ENCODE measurements around the gene TRAPPC8. TPM values are rescaled to one million over a fixed set of nuclear protein-coding genes. Genes with fewer than 3 reads are reported as not detected.
"Not testable (repeated sequence)": the region's sequence is repeated elsewhere in the genome, so short reads cannot be mapped to it uniquely, and the experiment has no call there.

The TRAPPC8 gene
- total RNA-seq, 1 donor from 2014 or later = 6.8 TPM

GRCh38 chr18:31929273-31929672, 13.7 kb downstream of the TRAPPC8 start:
- Histone ChIP-seq H3K4me3 (no peak overlapping the region), H3K27ac (no peak overlapping the region), H3K4me1 (peaks cover 0 to 4% of the 10 kb centered on the region in 2 donors), H3K27me3 (no peaks in the 10 kb centered on the region), H3K9me3 (no peaks in the 10 kb centered on the region), H3K36me3 (peaks cover 12 to 37% of the 10 kb centered on the region in 2 donors)
- no peak for DNase-seq (ENCODE audit: low spot score in 2 of 2)
- intact Hi-C loops (cut with DNase I) = no loop called here
- TF ChIP-seq, protein P1, sequence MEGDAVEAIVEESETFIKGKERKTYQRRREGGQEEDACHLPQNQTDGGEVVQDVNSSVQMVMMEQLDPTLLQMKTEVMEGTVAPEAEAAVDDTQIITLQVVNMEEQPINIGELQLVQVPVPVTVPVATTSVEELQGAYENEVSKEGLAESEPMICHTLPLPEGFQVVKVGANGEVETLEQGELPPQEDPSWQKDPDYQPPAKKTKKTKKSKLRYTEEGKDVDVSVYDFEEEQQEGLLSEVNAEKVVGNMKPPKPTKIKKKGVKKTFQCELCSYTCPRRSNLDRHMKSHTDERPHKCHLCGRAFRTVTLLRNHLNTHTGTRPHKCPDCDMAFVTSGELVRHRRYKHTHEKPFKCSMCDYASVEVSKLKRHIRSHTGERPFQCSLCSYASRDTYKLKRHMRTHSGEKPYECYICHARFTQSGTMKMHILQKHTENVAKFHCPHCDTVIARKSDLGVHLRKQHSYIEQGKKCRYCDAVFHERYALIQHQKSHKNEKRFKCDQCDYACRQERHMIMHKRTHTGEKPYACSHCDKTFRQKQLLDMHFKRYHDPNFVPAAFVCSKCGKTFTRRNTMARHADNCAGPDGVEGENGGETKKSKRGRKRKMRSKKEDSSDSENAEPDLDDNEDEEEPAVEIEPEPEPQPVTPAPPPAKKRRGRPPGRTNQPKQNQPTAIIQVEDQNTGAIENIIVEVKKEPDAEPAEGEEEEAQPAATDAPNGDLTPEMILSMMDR (IDR thresholded peaks at IDR 0.05) = no peak

- H3K4me1 ChIP-seq; H3K4me3 ChIP-seq; H3K9me3 ChIP-seq; H3K27ac ChIP-seq; H3K27me3 ChIP-seq; DNase-seq (ENCODE audit: low spot score in 2 of 2); intact Hi-C loops (cut with DNase I): not testable (repeated sequence)
- peaks cover 15 to 37% of the 10 kb centered on the region in 2 donors for H3K36me3 ChIP-seq
Measured at GRCh38 chr18:31926988-31927387, 15.9 kb downstream of the TRAPPC8 start.

DNA sequence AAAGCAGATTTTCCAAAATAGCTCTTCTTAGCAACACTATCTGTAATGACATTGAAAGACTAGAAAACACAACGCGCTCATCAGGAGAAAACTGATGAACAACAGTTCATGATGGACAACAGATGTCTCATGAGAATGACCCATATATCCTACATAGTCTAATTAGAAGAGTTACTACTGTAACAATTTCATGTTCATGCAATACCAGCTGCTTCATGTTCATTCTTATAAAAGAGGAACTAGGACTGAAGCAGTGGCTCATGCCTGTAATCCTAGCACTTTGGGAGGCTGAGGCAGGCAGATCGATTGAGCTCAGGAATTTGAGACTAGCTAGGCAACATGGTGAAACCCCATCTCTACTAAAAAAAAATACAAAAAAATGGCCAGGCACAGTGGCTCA, 22.7 kb downstream of the TRAPPC8 start:
- Histone ChIP-seq H3K9me3 (no peaks in the 10 kb centered on the region), H3K36me3 (peaks cover 9 to 14% of the 10 kb centered on the region in 2 donors), H3K4me3 (no peak overlapping the region), H3K4me1 (no peaks in the 10 kb centered on the region), H3K27me3 (no peaks in the 10 kb centered on the region), H3K27ac (no peak overlapping the region)
- no peak for DNase-seq (ENCODE audit: low spot score in 2 of 2)
- TF ChIP-seq, protein P1 (IDR thresholded peaks at IDR 0.05) = no peak
- intact Hi-C loops (cut with DNase I) = no loop called here

- H3K36me3 ChIP-seq = peaks cover 10 to 20% of the 10 kb centered on the region in 2 donors
- DNase-seq (ENCODE audit: low spot score in 2 of 2); H3K9me3 ChIP-seq; H3K27me3 ChIP-seq; H3K4me1 ChIP-seq; intact Hi-C loops (cut with DNase I); H3K27ac ChIP-seq; H3K4me3 ChIP-seq: not testable (repeated sequence)
Measured at GRCh38 chr18:31919366-31919765, 23.6 kb downstream of the TRAPPC8 start.

DNA sequence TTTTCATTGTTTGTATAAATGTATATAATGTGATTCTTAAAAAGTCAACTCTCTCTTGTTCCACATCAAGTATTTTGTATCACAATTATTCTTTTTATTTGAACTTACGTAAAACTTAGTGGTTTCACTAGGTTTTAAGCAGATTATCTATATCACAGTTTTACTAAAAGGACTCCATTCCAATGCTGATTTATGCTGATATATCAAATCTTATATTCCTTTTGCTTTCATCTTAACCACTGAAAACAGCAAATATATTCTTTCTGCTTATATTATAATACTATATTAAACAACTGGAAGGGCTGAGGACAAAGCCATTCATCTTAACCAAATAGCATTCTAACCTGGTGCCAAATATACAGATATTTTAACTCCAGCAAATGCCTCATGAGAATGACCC, 24.2 kb downstream of the TRAPPC8 start:
- TF ChIP-seq, protein P1 (IDR thresholded peaks at IDR 0.05) = no peak
- Histone ChIP-seq H3K4me1 (no peaks in the 10 kb centered on the region), H3K36me3 (peaks cover 9 to 23% of the 10 kb centered on the region in 2 donors), H3K9me3 (no peaks in the 10 kb centered on the region), H3K27ac (no peak overlapping the region), H3K27me3 (no peaks in the 10 kb centered on the region), H3K4me3 (no peak overlapping the region)
- DNase-seq (ENCODE audit: low spot score in 2 of 2) = no peak
- intact Hi-C loops (cut with DNase I) = no loop called here

GRCh38 chr18:31901063-31901462, 41.9 kb downstream of the TRAPPC8 start:
- H3K4me1 ChIP-seq = no peaks in the 10 kb centered on the region
- TF ChIP-seq, protein P1 (IDR thresholded peaks at IDR 0.05) = no peak
- peaks cover 21 to 63% of the 10 kb centered on the region in 2 donors for H3K36me3 ChIP-seq
- no peak overlapping the region for H3K4me3 ChIP-seq
- no peaks in the 10 kb centered on the region for H3K27me3 ChIP-seq
- intact Hi-C loops (cut with DNase I) = no loop called here
- no peak for DNase-seq (ENCODE audit: low spot score in 2 of 2)
- no peaks in the 10 kb centered on the region for H3K9me3 ChIP-seq
- H3K27ac ChIP-seq = no peak overlapping the region

DNA sequence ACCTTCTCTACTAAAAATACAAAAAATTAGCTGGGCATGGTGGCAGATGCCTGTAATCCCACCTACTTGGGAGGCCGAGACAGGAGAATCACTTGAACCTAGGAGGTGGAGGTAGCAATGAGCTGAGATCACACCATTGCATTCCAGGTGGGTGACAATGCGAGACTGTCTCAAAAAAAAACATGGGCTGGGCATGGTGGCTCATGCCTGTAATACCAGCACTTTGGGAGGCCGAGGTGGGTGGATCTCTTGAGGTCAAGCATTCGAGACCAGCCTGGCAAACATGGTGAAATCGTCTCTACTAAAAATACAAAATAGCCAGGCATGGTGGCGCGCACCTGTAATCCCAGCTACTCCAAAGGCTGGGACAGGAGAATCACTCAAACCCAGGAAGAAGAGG, 43.2 kb downstream of the TRAPPC8 start:
- H3K36me3 ChIP-seq = peaks cover 21 to 60% of the 10 kb centered on the region in 2 donors
- H3K4me3 ChIP-seq; intact Hi-C loops (cut with DNase I); H3K4me1 ChIP-seq; H3K9me3 ChIP-seq; H3K27ac ChIP-seq; H3K27me3 ChIP-seq; DNase-seq (ENCODE audit: low spot score in 2 of 2): not testable (repeated sequence)

Data from ascending aorta (tissue), 2 donors.